Kidney epithelial cell (primary cell): ENCODE measurements around the gene SF1. TPM values are rescaled to one million over a fixed set of nuclear protein-coding genes. Genes with fewer than 3 reads are reported as not detected.
A peak's percentile ranks its signal among the peaks of the same experiment; 100 is the strongest.

ENCODE experiments used
- DNase-seq: peaks from one replicate; pipeline ENCODE4 v3.0.0-alpha.2; 2010; ENCODE audit warnings: low read depth
- H3K27me3 ChIP-seq: 2 replicates; pipeline ENCODE4 v1.6.0; 2011; ENCODE audit warnings: low read length; ENCODE audit not compliant: control insufficient read depth, insufficient read depth
- H3K36me3 ChIP-seq: 2 replicates; pipeline ENCODE4 v1.5.1; 2011; ENCODE audit warnings: low read length; ENCODE audit not compliant: control insufficient read depth, insufficient read depth
- H3K4me3 ChIP-seq: 2 replicates; pipeline ENCODE4 v1.5.1; 2011; ENCODE audit warnings: low read depth, mild to moderate bottlenecking, control low read depth, low read length
- total RNA-seq: library from RNA; depleted of rRNA; stranded (reverse); fragments of >200 nt; gene quantifications from 2 replicates; pipeline ENCODE4 v1.2.3, GENCODE V29; 2015
- TF ChIP-seq, protein P1 (sequence below): IDR thresholded peaks from 2 replicates; pipeline ENCODE4 v1.5.1; 2011; ENCODE audit warnings: mild to moderate bottlenecking, moderate library complexity, low read length, control low read depth, inconsistent platforms; ENCODE audit not compliant: insufficient read depth, poor library complexity, severe bottlenecking

Gene SF1
- total RNA-seq, 1 donor from 2014 or later: 216 TPM

DNA sequence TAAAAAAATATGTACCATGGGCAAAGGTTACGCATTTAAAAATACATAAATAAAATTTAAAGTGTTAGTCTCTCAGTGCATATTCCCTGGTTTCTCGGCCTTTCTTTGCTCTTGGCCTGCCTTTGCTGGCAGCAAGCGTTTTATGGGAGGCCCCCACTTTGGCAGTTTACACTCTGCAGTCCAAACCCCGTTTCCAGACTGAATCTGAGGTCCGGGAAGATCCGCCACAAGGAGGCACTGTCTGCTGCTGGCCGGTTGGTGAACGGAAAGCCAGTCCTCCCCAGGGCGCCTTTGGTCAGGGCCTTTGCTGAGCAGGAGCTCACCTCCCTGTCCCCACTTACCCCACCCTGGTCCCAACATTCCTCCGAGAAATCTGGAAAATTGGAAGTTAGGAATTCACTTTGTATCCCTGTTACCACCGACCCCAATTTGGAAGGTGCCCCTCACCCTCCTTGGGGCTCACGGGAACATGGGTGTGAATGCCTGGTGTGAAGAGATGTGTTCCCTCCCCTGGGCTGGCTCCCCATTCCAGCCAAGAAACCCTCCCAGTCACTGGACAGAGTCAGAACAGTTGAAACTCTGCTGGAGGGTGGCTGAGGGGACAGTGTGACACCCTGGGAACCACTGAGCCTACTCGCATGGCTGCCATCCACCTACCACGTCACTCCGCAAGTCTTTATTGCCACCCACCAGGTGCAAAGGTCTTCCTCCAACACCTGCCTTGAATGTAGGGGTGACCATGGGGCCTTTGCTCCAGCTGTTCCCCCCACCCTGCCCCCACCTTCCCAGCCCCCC lies 9.4 kb upstream of the SF1 start:
- H3K27me3 ChIP-seq: no peaks in the 10 kb centered on the region
- TF ChIP-seq, protein P1, sequence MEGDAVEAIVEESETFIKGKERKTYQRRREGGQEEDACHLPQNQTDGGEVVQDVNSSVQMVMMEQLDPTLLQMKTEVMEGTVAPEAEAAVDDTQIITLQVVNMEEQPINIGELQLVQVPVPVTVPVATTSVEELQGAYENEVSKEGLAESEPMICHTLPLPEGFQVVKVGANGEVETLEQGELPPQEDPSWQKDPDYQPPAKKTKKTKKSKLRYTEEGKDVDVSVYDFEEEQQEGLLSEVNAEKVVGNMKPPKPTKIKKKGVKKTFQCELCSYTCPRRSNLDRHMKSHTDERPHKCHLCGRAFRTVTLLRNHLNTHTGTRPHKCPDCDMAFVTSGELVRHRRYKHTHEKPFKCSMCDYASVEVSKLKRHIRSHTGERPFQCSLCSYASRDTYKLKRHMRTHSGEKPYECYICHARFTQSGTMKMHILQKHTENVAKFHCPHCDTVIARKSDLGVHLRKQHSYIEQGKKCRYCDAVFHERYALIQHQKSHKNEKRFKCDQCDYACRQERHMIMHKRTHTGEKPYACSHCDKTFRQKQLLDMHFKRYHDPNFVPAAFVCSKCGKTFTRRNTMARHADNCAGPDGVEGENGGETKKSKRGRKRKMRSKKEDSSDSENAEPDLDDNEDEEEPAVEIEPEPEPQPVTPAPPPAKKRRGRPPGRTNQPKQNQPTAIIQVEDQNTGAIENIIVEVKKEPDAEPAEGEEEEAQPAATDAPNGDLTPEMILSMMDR: peak; percentile 92
- no peaks in the 10 kb centered on the region for H3K36me3 ChIP-seq
- DNase-seq: no peak
- no peak overlapping the region for H3K4me3 ChIP-seq

- TF ChIP-seq, protein P1: no peak
- no peak overlapping the region for H3K4me3 ChIP-seq
- DNase-seq: no peak
- no peaks in the 10 kb centered on the region for H3K36me3 ChIP-seq
- H3K27me3 ChIP-seq: no peaks in the 10 kb centered on the region
Observed at GRCh38 chr11:64786308-64786707, 8.0 kb upstream of the SF1 start.

DNA sequence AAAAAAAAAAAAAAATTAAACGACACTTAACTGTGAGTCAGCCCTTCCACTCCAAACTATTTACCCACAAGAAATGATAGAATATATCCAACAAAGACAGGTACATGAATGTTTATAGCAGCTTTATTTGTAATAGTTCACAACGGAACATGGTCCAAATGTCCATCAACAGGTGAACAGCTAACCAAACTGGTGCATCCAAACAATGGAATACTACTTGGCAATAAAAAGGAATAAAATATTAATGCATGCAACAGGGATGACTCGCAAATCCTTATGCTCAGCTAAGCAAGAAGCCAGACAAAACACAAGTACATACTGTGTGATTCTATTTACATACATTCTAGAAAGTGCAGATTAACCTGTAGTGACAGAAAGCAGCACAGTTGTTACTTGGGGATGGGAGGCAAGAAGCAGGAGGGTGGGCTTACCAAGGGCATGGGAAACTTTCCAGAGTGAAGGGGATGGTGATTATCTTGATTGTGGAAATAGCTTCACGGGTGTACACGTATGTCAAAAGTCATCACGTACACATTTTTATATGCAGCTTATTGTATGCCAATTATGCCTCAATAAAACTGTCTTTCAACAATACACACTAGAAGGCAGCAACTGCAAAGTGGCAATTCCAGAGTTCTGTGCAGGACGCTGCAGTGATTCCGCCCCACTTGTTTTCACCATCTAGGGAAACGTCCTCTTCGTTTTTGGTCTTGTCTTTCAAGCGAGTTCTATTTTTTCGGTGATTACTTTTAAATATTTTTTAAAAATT lies 6.7 kb upstream of the SF1 start:
- no peaks in the 10 kb centered on the region for H3K36me3 ChIP-seq
- H3K4me3 ChIP-seq: no peak overlapping the region
- H3K27me3 ChIP-seq: no peaks in the 10 kb centered on the region
- DNase-seq: no peak
- TF ChIP-seq, protein P1: no peak

GRCh38 chr11:64778223-64778472 lies 194 bp downstream of the SF1 start:
- TF ChIP-seq, protein P1: no peak
- H3K36me3 ChIP-seq: peaks cover 8% of the 10 kb centered on the region
- no peaks in the 10 kb centered on the region for H3K27me3 ChIP-seq
- DNase-seq: no peak
- H3K4me3 ChIP-seq: peak overlapping the region; percentile 95

DNA sequence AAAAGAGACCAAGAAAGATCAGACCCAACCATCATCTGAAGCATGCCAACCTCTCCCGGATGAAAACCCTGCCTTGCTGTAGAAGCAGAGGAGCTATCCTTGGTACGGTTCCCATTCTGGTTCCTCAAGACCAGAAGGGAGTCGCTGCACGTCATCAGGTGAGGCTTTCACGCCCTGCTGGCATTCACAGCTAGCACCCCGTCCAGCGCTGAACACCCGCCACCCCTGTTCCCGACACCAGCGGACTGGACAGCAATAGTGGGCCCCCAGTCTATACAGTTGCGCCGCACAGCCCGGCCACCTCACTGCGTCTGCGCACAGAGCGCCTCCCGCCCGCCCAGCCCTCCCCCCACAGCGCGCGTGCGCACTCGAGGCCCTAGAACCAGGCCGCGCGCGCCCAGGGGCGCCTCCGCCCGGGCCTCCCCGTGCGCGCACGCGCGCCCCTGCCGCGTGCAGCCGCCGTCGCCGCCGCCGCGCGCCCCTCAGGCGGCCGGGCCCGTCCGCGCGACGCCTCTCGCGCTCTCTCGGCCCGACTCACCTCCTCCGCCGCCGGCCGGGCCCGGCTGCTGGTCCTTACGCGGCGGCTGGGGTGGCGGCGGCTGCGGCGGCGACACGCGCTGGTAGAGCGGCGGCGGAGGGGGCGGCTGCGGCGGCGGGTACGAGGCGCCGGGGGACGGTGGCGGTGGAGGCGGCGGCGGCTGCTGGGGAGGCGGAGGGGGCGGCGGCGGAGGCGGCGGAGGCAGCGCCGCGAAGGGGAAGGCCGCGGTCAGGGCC lies 706 bp downstream of the SF1 start:
- Histone ChIP-seq H3K36me3 (peaks cover 8% of the 10 kb centered on the region), H3K4me3 (peak overlapping the region; percentile 95), H3K27me3 (no peaks in the 10 kb centered on the region)
- TF ChIP-seq, protein P1: no peak
- DNase-seq: peak; percentile 34
